CMK (cell line): ENCODE results near the gene FHIT.
A peak's percentile ranks its signal among the peaks of the same experiment; 100 is the strongest.

Experiments used
- DNase-seq: peaks from one replicate; pipeline ENCODE4 v3.0.0-alpha.2; 2010; ENCODE audit warnings: low read depth

The FHIT gene

GRCh38 chr3:61169621-61170251, 81.5 kb downstream of the FHIT start:
- no peak for DNase-seq

- DNase-seq, result no peak
These were observed 83.0 kb downstream of the FHIT start for GRCh38 chr3:61168286-61168685.

DNA sequence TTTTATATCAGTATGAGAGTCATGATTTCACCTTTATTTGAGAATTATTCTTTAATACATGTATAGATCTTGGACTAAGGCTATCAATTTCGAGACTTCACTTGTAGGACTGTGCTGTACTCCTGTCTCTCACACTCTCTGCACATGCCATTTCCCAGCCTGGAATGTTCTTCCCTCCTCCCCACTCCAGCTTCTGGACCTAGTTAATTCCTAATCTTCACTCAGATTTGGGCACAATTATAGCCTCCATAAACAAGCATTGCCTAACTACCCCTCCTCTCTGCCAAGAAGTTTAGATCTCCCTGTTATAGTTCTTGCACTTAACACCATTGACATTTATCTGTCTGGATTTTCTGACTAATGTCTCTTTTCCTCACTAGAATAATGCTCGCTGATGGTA, 88.3 kb downstream of the FHIT start:
- DNase-seq, result no peak

GRCh38 chr3:61158667-61159066, 92.6 kb downstream of the FHIT start:
- no peak for DNase-seq

GRCh38 chr3:61158216-61158615, 93.0 kb downstream of the FHIT start:
- no peak for DNase-seq

DNA sequence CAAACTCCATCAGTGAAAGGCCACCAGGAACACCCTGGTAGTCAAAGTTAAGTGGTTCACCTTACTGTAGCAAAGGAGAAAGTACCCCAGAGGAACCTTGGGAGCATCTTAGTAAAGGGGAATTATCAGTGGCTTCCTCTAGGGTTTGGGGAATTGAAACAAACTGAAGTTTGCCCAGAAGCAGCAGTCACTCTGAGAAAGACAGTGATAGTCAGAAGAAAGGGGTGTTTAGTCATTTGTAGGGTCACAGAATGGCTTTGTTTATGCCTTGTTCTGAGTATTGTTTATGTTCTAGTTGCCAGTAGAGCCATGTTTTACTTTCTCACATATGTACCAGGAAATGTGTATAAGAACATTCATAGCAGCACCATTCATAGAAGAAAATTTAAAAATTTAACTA, 93.8 kb downstream of the FHIT start:
- DNase-seq, result no peak

DNA sequence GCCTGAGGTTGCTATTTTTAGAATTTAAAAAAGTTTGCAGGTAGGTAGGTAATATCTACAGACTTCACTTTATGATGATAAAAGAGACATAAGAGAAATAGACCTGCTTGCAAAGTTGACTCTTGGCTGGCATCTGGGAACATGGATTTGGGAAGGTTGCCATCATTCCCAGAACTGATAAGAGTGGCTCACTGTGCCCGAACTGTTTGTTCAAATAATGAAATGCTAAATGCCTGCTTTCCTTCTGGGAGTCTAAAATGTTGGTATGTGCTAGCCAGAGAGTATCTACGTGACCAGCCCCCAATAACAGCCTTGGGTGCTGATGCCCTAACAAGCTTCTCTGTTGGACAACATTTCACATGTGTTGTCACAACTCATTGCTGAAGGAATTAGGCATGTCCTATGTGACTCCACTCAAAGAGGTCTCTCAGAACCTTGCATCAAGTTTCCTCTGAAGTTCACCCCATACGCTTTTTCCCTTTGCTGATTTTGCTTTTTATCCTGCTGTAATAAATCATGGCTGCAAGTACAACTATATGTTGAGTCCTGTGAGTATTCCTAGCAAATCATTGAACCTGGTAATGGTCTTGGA, 95.5 kb downstream of the FHIT start:
- DNase-seq, result no peak

GRCh38 chr3:61154457-61155198, 96.6 kb downstream of the FHIT start:
- DNase-seq, result no peak

- peak; percentile 20 for DNase-seq
These were observed 99.2 kb downstream of the FHIT start for GRCh38 chr3:61152071-61152470.

- DNase-seq, result no peak
These were observed 102.0 kb downstream of the FHIT start for GRCh38 chr3:61149236-61149635.

- DNase-seq, result no peak
These were observed 105.0 kb downstream of the FHIT start for GRCh38 chr3:61146010-61146890.

DNA sequence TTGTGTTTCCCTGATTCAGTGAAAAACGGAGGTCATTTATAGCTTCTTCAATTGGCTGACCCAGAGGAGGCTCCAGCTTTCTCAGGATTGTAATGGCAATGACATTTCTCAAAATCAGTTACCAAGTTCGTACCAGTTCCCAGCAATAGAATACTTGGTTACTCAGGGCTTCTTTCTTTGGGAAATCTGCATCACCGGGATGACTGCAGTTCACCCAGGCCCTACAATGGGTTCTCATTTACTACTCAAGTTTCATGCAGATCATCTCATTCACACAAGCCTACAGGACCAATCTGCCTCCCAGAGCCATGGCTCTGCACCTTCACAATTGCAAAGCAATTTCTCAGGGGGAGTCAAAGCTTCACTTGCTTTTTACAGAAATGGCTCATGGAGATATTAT, 109.6 kb downstream of the FHIT start:
- DNase-seq, result no peak

DNA sequence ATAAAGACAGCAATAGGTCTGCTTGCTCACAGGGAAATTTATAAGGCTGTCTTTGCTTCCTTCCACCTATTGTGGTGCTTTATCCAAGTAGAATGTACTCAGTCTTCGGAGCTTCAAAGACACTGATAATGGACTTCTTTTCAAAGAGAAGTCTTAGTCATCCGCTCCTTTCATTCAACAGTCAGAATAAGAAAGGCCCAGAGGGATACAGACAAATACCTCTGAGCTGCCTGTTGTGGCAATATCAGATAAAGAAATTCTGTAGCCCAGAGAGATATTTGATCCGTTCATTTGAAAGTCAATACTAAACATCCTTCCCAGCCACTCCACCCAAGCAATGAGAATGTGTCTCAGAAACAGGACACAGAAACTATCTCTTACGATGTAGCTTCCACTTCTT, 110.0 kb downstream of the FHIT start:
- DNase-seq, result no peak

- DNase-seq, result no peak
These were observed 111.6 kb downstream of the FHIT start for GRCh38 chr3:61139686-61140085.

DNA sequence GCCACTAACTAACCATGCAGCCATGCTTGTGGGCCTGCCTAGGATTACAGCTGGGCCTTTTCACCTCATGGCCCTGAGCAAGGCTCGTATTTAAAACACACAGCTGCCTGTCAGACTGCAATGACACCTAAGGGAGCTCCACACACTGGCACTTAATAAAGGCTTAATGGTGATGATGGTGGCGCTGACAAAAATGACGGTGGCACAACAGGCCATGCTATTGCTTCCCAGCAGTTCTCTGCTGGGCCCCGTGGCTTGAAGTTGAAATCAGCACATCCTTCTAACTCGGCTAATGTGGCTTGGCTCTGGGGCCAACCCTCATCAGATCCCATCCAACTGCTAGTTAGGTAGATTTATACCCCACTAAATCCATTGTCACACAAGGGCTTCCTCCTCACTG, 112.9 kb downstream of the FHIT start:
- no peak for DNase-seq

DNA sequence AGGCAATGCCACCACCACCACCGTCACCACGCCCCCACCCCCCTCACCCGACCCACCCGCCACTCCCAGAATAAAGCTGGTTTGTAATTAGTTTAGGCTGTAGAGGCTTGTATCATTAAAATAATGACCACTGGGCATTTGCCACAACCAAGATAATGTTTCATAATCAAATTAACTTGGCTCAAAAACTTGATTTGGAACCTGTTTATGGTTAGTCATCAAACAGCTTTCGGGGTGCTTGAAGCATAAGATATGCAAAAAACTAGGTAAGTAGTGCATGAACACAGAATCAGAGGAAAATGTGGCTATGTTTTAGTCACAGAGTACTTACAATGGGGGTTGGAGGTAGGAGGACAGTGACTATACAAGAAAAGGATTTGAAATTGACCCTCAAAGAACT, 115.1 kb downstream of the FHIT start:
- DNase-seq, result no peak

- DNase-seq, result no peak
These were observed 116.7 kb downstream of the FHIT start for GRCh38 chr3:61134532-61134931.

DNA sequence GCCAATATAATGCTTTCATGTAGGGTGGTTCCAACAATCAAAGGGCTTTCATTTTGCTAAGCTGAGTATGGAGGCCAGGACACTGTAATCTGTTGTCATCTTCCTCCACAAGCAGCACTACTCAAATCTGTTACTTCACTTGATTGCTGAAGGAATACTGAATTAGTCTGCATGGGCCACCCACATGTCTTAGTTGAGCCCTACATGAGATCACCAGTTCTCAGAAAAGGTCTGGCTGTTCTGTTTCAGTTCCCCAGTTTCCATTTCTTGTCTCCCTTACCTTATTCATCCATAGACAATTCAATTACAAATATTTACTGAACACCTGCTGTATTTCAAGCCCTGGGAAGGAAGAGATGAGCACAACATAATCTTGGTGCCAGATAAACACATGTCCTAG, 119.2 kb downstream of the FHIT start:
- no peak for DNase-seq

DNA sequence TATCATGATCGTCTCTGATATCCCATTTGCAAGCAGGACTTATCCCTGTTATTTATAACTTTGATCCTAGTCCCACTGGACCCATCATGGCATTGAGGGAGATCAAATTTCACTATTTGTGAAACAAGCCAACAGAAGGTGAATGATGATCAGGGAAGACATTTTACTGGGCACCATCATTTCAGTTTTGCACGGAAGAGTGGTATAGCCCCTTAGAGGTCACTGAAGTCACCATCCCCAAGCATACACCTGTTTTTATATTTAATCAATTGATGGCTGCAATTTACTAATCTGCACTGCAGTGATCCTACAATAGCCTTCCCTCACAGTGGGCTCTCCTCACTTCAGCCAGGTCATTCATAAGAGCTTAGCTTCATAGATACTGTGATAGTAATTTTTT, 132.4 kb downstream of the FHIT start:
- no peak for DNase-seq

- DNase-seq, result no peak
These were observed 134.0 kb downstream of the FHIT start for GRCh38 chr3:61117045-61117898.

GRCh38 chr3:61114316-61114953, 136.8 kb downstream of the FHIT start:
- DNase-seq, result no peak
